Testis (tissue), 3 donors: ENCODE data around the gene CYP26A1. TPM values are rescaled to one million over a fixed set of nuclear protein-coding genes. Genes with fewer than 3 reads are reported as not detected.

Source experiments
- DNase-seq: peaks from one replicate; pipeline ENCODE4 v3.0.0-alpha.2; 2019
- H3K27ac ChIP-seq, 2 donors: fragments of 200-600 bp; sonication (generic); one replicate each; pipeline ENCODE4 v1.5.1; 2019
- H3K27me3 ChIP-seq: fragments of 200-600 bp; sonication (generic); one replicate; pipeline ENCODE4 v1.5.1; 2019
- H3K36me3 ChIP-seq: fragments of 200-600 bp; sonication (generic); one replicate; pipeline ENCODE4 v1.5.1; 2017; ENCODE audit warnings: low read depth; ENCODE audit errors: missing control alignments
- H3K4me1 ChIP-seq: fragments of 200-600 bp; sonication (generic); one replicate; pipeline ENCODE4 v1.5.1; 2019
- H3K4me3 ChIP-seq, 2 donors: fragments of 200-600 bp; sonication (generic); one replicate each; pipeline ENCODE4 v1.5.1; 2017 to 2019
- H3K9me3 ChIP-seq: fragments of 200-600 bp; sonication (generic); one replicate; pipeline ENCODE4 v1.5.1; 2017
- POLR2A ChIP-seq: fragments of 450-650 bp; IDR thresholded peaks from one replicate; pipeline ENCODE4 v1.6.1; 2017; ENCODE audit warnings: antibody characterized with exemption, mild to moderate bottlenecking, moderate library complexity
- whole genome bisulfite sequencing, 2 donors: methylation state at CpG; one replicate each; pipeline ENCODE4 v1.1.5; 2018; 5-methylcytosine and 5-hydroxymethylcytosine counted together
- intact Hi-C: fragments of 100-400 bp; cut with DNase I; formaldehyde crosslinking; loops from one replicate; pipeline ENCODE4 v1.15.1; 2023; ENCODE audit warnings: low total_unique reads
- polyA plus RNA-seq: library from polyadenylated mRNA; stranded (reverse); fragments of 350-450 nt; fragmentation: Illumina TruSeq; extraction: RNeasy Lipid Tissue Mini Kit (QIAGEN cat#74804); gene quantifications from one replicate; pipeline ENCODE4 v1.2.3, GENCODE V29; 2014; ENCODE audit warnings: low read depth, low replicate concordance; ENCODE audit not compliant: insufficient read depth
- total RNA-seq, 2 donors: library from RNA; depleted of rRNA; stranded (reverse); fragments of >200 nt; gene quantifications; one replicate each; pipeline ENCODE4 v1.2.3, GENCODE V29; 2016
- TF ChIP-seq, protein P1 (sequence below), 3 experiments: fragments of 450-650 bp in 2 of 3; fragments of 200-600 bp in 1 of 3; sonication (generic) in 1 of 3; IDR thresholded peaks; one replicate each; pipeline ENCODE4 v1.5.1; 2016 to 2019; ENCODE audit warnings: antibody characterized with exemption in 3 of 3, mild to moderate bottlenecking in 2 of 3, moderate library complexity in 1 of 3

Gene CYP26A1
- total and polyA plus RNA-seq, 3 donors from 2014 or later: 0.57 TPM; not detected in 2

DNA sequence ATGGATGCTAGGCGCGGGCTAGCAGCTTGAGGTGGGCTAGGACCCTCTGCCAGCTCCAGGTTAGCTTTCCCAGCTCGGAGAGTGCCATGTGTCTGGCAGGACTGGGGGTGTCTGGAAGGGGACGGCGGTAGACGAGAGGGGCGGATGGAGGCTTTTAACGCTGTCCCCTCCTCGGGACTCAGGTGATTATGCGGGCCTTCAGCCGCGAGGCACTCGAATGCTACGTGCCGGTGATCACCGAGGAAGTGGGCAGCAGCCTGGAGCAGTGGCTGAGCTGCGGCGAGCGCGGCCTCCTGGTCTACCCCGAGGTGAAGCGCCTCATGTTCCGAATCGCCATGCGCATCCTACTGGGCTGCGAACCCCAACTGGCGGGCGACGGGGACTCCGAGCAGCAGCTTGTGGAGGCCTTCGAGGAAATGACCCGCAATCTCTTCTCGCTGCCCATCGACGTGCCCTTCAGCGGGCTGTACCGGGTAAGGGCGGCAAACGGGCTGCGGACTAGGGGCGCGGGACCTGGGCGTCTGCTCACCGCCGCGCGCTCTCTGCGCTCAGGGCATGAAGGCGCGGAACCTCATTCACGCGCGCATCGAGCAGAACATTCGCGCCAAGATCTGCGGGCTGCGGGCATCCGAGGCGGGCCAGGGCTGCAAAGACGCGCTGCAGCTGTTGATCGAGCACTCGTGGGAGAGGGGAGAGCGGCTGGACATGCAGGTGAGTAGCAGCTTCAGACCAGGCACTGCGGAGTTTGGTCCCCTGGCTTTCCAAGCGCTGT, 1.1 kb downstream of the CYP26A1 start:
- H3K4me1 ChIP-seq: peaks cover 30% of the 10 kb centered on the region
- no peak for DNase-seq
- intact Hi-C loops: no loop called here
- H3K27ac ChIP-seq: no peak overlapping the region
- 0 to 1% methylated on average over 7 to 67 of the region's 67 CpGs for WGBS, 2 donors
- no peaks in the 10 kb centered on the region for H3K9me3 ChIP-seq
- H3K36me3 ChIP-seq: no peaks in the 10 kb centered on the region
- no peaks in the 10 kb centered on the region for H3K27me3 ChIP-seq
- TF ChIP-seq, protein P1, sequence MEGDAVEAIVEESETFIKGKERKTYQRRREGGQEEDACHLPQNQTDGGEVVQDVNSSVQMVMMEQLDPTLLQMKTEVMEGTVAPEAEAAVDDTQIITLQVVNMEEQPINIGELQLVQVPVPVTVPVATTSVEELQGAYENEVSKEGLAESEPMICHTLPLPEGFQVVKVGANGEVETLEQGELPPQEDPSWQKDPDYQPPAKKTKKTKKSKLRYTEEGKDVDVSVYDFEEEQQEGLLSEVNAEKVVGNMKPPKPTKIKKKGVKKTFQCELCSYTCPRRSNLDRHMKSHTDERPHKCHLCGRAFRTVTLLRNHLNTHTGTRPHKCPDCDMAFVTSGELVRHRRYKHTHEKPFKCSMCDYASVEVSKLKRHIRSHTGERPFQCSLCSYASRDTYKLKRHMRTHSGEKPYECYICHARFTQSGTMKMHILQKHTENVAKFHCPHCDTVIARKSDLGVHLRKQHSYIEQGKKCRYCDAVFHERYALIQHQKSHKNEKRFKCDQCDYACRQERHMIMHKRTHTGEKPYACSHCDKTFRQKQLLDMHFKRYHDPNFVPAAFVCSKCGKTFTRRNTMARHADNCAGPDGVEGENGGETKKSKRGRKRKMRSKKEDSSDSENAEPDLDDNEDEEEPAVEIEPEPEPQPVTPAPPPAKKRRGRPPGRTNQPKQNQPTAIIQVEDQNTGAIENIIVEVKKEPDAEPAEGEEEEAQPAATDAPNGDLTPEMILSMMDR (IDR thresholded peaks at IDR 0.05): no peak
- no peak for TF ChIP-seq POLR2A
- peak overlapping the region in 1 of 2 donors; percentile 21 for H3K4me3 ChIP-seq

DNA sequence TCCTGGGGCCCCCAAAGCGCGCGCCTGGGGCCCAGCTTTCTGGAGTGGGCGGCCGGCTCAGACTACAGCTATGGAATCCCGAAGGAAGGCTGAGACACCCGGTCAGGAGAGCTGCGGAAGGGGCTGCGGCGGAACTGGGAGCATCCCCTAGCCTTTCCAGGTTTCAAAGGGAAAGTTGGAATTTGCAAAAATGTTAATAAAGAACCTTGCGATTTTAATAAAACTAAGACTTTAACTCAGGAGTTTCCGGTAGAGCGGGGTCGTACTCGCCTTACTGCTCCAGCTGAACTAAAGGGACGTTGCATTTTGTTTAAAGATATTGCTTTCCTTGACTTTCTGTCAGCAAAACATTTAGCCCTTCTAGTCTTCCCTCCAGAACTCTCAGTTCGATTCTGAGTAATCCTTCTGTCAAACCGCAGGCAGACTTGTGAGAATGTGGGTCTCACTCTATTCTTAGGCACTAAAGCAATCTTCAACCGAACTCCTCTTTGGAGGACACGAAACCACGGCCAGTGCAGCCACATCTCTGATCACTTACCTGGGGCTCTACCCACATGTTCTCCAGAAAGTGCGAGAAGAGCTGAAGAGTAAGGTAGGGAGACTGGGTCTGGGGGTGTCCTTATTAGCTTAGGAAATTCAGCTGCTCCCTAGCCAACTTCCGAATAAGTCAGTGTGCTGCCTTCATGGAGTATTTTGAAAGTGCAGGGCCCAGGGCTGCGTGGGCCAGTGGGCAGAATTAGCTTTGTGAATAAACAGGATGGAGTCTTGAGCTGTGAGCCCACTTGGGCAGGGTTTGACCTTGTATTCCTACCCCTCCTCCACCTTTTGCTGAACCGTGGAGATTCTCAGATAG, 1.9 kb downstream of the CYP26A1 start:
- no peaks in the 10 kb centered on the region for H3K27me3 ChIP-seq

DNA sequence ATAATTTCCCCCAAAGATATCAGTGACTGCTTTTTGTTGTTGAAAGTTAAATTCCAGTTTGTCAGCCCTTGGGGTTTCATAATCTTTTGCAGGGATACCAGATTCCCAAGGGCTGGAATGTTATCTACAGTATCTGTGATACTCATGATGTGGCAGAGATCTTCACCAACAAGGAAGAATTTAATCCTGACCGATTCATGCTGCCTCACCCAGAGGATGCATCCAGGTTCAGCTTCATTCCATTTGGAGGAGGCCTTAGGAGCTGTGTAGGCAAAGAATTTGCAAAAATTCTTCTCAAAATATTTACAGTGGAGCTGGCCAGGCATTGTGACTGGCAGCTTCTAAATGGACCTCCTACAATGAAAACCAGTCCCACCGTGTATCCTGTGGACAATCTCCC, 3.2 kb downstream of the CYP26A1 start:
- Histone ChIP-seq H3K4me3 (no peak overlapping the region), H3K27me3 (no peaks in the 10 kb centered on the region), H3K36me3 (no peaks in the 10 kb centered on the region), H3K4me1 (peaks cover 28% of the 10 kb centered on the region), H3K9me3 (no peaks in the 10 kb centered on the region), H3K27ac (no peak overlapping the region)
- DNase-seq: no peak
- intact Hi-C loops: no loop called here
- TF ChIP-seq, protein P1 (IDR thresholded peaks at IDR 0.05): no peak
- TF ChIP-seq POLR2A: no peak
- 73 to 82% methylated on average over 2 of the region's 2 CpGs for WGBS, 2 donors

More for the DNA sequence above, 1.9 kb downstream of the CYP26A1 start:
- Histone ChIP-seq H3K4me3 (no peak overlapping the region), H3K36me3 (no peaks in the 10 kb centered on the region), H3K9me3 (no peaks in the 10 kb centered on the region), H3K27ac (no peak overlapping the region), H3K4me1 (peaks cover 30% of the 10 kb centered on the region)
- intact Hi-C loops: no loop called here
- TF ChIP-seq, protein P1 (IDR thresholded peaks at IDR 0.05): no peak
- TF ChIP-seq POLR2A: no peak
- WGBS, 2 donors: 32 to 39% methylated on average over 16 to 25 of the region's 25 CpGs
- DNase-seq: no peak

DNA sequence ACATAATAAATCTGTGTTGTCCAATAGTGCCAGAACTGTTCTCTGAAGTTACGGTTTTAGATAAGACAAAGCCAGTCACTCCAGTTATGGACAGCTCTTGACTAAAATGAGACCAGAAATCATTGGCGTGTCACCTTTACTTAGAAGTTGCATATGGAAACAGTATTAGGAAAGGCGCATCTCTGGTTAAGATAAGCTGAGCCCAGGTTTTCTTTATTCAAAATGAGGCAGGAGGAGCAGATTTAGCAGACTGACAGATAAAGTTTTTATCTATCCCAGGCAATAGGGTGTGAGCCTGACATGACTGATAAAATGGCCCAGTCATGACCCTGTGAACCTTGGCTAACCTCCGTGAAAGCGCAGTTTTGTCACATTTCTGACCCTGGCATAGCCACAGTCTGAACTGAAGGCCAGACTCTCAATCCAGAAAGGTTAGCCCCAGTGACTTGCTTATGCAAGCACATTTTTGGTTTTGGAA, 4.2 kb downstream of the CYP26A1 start:
- Histone ChIP-seq H3K27me3 (no peaks in the 10 kb centered on the region), H3K4me1 (peaks cover 17% of the 10 kb centered on the region), H3K9me3 (no peaks in the 10 kb centered on the region), H3K27ac (no peak overlapping the region), H3K4me3 (no peak overlapping the region), H3K36me3 (no peaks in the 10 kb centered on the region)
- no peak for TF ChIP-seq POLR2A
- TF ChIP-seq, protein P1 (IDR thresholded peaks at IDR 0.05): no peak
- no peak for DNase-seq
- intact Hi-C loops: no loop called here
- WGBS, 2 donors: 76 to 84% methylated on average over 5 of the region's 5 CpGs
